HG02798 (cell line): ENCODE results near the gene CCDC57.

Experiments used
- ATAC-seq: cut with Tn5 transposase; IDR thresholded peaks from one replicate; pipeline ENCODE4 v1.9.1; 2021; ENCODE audit warnings: mild to moderate bottlenecking; ENCODE audit not compliant: unreplicated experiment, poor library complexity

The CCDC57 gene

DNA sequence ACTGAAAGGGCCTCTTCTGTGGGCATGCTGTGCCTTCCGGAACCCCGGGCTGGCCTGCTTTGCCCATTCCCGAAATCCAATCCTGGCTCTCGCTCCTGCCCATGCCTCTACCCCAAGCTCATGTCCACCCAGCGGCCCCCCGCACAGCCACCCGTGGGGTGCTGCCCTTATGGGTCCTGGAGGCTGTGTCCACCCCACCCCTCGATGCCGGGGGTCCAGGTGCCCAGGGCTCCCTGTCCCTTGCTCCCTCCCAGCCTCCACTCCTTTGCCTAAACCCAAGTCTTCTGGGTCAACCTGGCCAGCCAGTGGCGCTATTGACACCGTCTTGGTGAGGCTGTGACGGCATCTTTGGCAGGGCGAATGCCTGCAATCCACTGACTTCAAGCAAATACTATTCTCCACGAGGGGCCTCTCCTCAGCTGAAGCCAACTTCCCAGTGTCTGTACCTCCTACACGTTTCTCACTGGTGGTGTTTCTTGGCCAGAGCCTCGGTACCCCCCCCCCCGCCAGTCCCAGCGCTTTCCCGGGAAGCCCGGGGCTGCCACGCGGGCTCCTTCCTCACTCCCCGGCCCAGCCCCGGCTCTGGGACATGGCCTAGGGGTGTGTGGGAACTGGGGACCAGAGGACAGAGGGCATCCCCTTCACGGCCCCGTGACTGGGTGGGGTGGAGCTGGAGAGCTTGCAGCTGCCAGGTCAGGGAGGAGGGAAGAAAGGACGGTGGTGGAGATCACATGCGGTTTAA lies 134.9 kb downstream of the CCDC57 start:
- ATAC-seq: no peak

- no peak for ATAC-seq
Measured at GRCh38 chr17:82076785-82077591, 135.7 kb downstream of the CCDC57 start.

DNA sequence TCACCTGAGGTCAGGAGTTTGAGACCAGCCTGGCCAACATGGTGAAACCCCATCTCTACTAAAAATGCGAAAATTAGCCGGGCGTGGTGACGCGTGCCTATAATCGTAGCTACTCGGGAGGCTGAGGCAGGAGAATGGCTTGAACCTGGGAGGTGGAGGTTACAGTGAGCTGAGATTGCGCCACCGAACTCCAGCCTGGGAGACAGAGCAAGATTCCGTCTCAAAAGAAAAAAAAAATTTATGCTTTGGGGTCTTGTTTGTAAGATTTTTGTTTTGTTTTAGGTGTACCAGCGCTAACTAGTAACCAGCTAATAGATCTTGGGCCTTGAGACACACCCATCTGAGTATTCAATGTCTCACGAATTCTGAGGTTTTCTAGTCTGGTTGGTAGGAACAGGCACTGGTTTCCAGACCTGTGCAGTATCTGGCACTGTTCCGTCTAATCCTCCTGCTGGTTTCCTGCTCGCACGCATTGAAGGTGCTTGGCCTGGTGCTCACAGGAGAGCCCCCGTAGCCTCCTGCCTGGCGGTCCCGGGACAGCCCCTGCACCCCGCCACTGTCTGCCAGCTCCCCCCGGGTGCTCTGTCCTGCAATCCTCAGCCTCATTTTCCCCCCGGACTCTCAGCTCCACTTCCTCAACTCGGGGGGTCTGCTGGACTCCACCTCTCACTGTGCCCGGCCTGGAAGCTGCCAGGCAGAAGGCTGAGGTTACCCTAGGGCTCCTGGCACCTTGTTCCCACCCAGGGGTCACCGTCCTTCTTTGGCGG lies 136.4 kb downstream of the CCDC57 start:
- ATAC-seq: no peak

DNA sequence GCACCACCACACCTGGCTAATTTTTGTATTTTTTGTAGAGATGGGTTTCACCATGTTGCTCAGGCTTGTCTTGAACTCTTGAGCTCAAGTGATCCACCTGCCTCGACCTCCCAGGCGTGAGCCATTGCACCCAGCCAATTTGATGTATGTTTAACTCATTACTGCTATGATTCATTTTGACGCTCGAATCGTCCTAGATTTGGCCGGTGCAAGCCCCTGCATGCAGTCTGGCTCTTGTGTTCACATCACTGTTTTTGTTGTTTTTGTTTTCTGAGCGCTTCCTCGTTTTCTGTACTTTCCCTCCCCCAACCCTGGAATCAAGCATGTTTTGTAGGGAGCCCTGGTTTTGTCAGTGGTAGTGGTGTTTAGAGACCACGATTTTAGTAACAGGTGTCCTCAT lies 139.2 kb downstream of the CCDC57 start:
- no peak for ATAC-seq

- ATAC-seq: no peak
Measured at GRCh38 chr17:82072827-82073226, 139.8 kb downstream of the CCDC57 start.

- no peak for ATAC-seq
Measured at GRCh38 chr17:82070611-82071010, 142.0 kb downstream of the CCDC57 start.

- ATAC-seq: peak; percentile 81
Measured at GRCh38 chr17:82065638-82066303, 146.9 kb downstream of the CCDC57 start, which contains the start of gene DUS1L. Gene DUS1L, minus strand, starts transcription at chr17:82065804. Its CDS starts 745 bp downstream, at chr17:82065059.

GRCh38 chr17:82065193-82065637 lies 147.4 kb downstream of the CCDC57 start:
- peak; percentile 45 for ATAC-seq

- no peak for ATAC-seq
Measured at GRCh38 chr17:82064433-82065192, 148.0 kb downstream of the CCDC57 start.

DNA sequence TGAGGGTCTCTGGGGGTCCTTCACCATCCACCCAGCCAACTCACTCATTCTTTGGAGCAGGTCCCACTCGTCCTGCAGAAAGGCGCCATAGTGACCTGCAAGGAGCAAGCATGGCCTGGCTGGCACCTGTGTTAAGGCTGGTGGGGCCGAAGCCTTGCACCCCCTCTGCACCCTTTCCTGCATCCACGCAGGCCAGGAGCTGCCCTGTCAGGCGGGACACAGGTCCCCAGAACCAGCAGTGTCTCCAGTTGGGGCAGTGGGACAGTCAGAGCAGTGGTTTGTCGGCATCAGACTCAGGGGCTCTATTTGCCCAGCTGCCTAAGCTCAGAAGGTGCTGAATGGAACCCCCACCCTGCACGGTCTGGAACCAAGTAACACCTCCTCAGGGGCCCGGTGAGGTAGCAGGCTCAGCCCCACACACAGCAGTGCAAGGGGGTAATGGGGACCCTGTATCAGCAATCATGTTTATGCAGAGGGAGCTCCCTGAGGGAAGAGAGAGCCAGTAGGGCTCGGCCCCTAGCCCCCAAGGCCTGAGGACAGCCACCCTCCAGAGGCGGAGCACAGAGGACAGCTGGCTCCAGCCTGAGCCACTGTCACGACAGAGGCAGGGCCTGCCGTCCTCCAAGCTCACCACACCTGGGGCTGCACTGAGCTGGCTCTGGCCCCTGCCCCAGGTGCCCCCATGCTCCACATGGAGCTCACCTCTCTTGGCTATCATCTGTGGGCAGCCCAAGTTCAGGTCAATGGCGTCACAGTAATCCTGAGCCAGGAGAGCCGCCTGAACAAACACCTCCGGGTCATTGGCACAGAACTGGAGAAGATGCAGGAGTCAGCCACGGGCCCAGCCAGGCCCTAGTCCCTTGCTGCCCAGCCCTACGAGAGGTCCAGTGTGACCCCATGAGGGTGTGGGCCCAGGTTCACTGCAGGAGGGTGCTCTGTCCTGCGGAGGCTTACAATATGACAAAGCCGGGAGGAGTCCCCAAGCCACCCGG lies 148.9 kb downstream of the CCDC57 start:
- no peak for ATAC-seq

GRCh38 chr17:82062984-82063368 lies 149.7 kb downstream of the CCDC57 start:
- no peak for ATAC-seq

GRCh38 chr17:82062076-82062983 lies 150.3 kb downstream of the CCDC57 start:
- no peak for ATAC-seq

DNA sequence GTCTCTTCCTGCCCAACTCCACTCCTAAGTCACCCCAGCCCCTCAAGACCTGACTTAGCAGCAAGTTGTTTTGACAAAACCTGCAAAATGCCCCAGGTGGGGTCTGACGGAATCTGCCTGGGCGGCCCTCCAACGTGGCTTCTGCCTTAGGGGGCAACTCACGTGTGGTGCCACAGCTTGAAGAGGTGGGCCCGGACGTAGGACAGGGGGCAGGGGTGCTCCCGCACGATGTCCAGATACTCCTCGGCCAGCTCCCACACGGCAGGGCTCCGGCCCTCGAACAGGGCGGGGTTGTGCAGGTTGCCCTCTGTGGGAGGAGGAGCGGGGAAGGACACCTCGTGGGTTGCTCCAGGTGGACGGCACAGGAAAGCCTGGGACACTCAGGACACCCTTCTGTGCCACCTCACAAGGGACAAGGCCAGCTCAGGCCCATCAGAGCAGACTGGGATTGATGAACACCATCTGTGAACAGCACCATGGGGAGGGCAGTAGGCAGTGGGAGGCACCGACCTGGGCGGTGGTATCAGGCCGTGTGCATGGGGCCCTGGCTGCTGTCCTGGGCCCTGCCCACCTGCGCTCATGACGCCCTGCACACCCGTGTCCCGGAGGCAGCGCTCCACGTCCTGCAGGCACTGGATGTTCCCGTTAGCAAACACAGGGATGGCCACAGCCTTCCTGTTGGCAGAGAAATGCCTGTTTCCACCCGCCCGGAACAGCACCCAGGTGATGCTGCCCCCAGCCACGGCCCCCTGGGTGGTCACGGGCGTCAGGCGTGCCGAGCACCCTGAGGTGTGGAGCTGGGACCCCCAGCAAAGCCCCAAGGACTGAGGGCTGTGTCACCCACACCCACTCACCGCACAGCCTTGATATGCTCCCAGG lies 151.4 kb downstream of the CCDC57 start:
- ATAC-seq: no peak

- ATAC-seq: no peak
Measured at GRCh38 chr17:82060614-82061013, 152.0 kb downstream of the CCDC57 start.

DNA sequence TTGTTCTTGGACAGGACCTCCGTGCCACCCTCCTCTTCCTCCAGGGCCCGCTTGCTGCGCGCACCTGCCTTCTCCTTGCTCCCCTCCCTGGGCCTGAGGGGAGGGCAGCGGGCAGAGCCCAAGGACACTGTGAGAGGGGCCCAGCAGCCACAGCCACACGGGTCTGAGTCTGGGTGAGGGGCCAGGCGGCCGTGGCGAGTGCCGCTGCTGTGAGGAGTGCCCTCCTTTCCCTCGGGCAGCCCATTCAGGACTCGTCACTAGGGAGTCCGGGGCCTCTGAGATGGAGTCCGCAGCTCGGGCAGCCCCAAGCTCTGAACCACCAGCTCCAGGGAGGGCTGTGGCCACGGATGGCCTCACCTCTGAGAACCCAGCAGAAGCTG lies 152.7 kb downstream of the CCDC57 start:
- ATAC-seq: no peak

DNA sequence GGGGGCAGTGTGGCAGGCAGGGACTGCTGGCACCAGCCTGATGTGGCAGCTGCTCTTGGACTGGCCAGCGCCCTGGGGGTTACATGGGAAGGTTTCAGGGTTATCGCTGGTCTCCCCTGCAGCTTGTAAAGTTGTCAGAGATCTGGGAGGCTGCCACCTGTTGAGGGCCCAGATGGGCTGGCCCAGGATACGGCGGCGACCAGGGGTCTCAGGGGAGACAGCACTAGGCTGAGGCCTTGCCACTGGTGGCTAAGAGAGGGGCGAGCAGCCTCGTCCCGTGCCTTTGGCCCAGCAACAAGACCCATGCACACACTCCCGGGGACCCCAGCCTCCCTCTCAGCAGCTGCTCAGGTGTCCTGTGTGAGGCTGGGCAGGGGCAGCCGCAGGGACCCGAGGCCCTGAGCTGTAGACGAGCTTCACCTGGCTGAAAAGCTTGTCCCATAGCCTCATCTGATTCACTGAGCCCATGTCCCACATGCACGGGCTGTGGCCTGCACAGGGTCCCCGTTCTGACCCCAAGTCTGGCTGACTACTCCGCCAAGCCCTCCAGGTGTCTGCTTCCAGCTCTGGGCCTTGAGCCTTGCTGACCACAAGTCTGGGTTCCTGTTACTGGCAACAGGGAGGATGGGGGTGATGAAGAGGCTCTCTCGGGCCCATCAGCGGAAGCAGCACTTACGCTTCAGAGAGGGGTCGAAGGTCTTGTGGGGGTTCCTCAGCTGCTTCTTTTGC lies 153.2 kb downstream of the CCDC57 start:
- no peak for ATAC-seq
